ENCODE data around the gene OR4D5. TPM values are rescaled to one million over a fixed set of nuclear protein-coding genes. Genes with fewer than 3 reads are reported as not detected.

The OR4D5 gene
- not detected for total RNA-seq

- Mint-ChIP-seq H3K4me3 (no peak within 1 kb of the TSS), H3K27me3 (ENCODE audit: low read depth) (peaks cover 12% of the 10 kb centered on the region), H3K4me1 (ENCODE audit: low read depth) (no peaks in the 10 kb centered on the region), H3K27ac (no peak within 1 kb of the TSS), H3K36me3 (ENCODE audit: low read depth) (no peaks in the 10 kb centered on the region), H3K9me3 (no peaks in the 10 kb centered on the region)
- no peak for DNase-seq
- intact Hi-C loops (cut with micrococcal nuclease) = no loop called here
- CTCF ChIA-PET = no interaction called here
Observed at GRCh38 chr11:123939317-123939716, at the start of gene OR4D5. OR4D5 (plus strand) TSS chr11:123939617; CDS start chr11:123939617, 0 bp downstream.

- Mint-ChIP-seq H3K36me3 (ENCODE audit: low read depth) (no peaks in the 10 kb centered on the region), H3K27ac (no peak overlapping the region), H3K4me1 (ENCODE audit: low read depth) (no peaks in the 10 kb centered on the region), H3K9me3 (no peaks in the 10 kb centered on the region), H3K27me3 (ENCODE audit: low read depth) (peaks cover 9% of the 10 kb centered on the region), H3K4me3 (no peak overlapping the region)
- intact Hi-C loops (cut with micrococcal nuclease) = no loop called here
- CTCF ChIA-PET = no interaction called here
- DNase-seq = no peak
Observed at GRCh38 chr11:123892031-123892430, 47.4 kb upstream of the OR4D5 start.

GRCh38 chr11:123899792-123900191 is 39.6 kb upstream of the OR4D5 start:
- H3K4me1 Mint-ChIP-seq (ENCODE audit: low read depth) = no peaks in the 10 kb centered on the region
- intact Hi-C loops (cut with micrococcal nuclease) = no loop called here
- no peak overlapping the region for H3K27ac Mint-ChIP-seq
- H3K9me3 Mint-ChIP-seq = no peaks in the 10 kb centered on the region
- peaks cover 3% of the 10 kb centered on the region for H3K27me3 Mint-ChIP-seq (ENCODE audit: low read depth)
- DNase-seq = no peak
- CTCF ChIA-PET = no interaction called here
- H3K4me3 Mint-ChIP-seq = no peak overlapping the region
- no peaks in the 10 kb centered on the region for H3K36me3 Mint-ChIP-seq (ENCODE audit: low read depth)

GRCh38 chr11:123901867-123902266 is 37.5 kb upstream of the OR4D5 start, which contains the start of gene OR8D4:
OR8D4 (plus strand) TSS chr11:123902167; CDS start chr11:123906432, 4,265 bp downstream.
- no peaks in the 10 kb centered on the region for H3K9me3 Mint-ChIP-seq
- DNase-seq = no peak
- no peaks in the 10 kb centered on the region for H3K27me3 Mint-ChIP-seq (ENCODE audit: low read depth)
- CTCF ChIA-PET = no interaction called here
- H3K4me1 Mint-ChIP-seq (ENCODE audit: low read depth) = no peaks in the 10 kb centered on the region
- no peaks in the 10 kb centered on the region for H3K36me3 Mint-ChIP-seq (ENCODE audit: low read depth)
- intact Hi-C loops (cut with micrococcal nuclease) = no loop called here
- no peak within 1 kb of the TSS for H3K27ac Mint-ChIP-seq
- no peak within 1 kb of the TSS for H3K4me3 Mint-ChIP-seq

- Mint-ChIP-seq H3K36me3 (ENCODE audit: low read depth) (no peaks in the 10 kb centered on the region), H3K27me3 (ENCODE audit: low read depth) (no peaks in the 10 kb centered on the region), H3K4me1 (ENCODE audit: low read depth) (no peaks in the 10 kb centered on the region), H3K9me3 (no peaks in the 10 kb centered on the region), H3K27ac (no peak overlapping the region), H3K4me3 (no peak overlapping the region)
- CTCF ChIA-PET = no interaction called here
- intact Hi-C loops (cut with micrococcal nuclease) = no loop called here
- DNase-seq = no peak
Observed at GRCh38 chr11:123903932-123904331, 35.5 kb upstream of the OR4D5 start.

- Mint-ChIP-seq H3K4me3 (no peak overlapping the region), H3K27me3 (ENCODE audit: low read depth) (no peaks in the 10 kb centered on the region), H3K4me1 (ENCODE audit: low read depth) (no peaks in the 10 kb centered on the region), H3K27ac (no peak overlapping the region), H3K9me3 (no peaks in the 10 kb centered on the region), H3K36me3 (ENCODE audit: low read depth) (no peaks in the 10 kb centered on the region)
- CTCF ChIA-PET = no interaction called here
- intact Hi-C loops (cut with micrococcal nuclease) = no loop called here
- DNase-seq = no peak
Observed at GRCh38 chr11:123904932-123905331, 34.5 kb upstream of the OR4D5 start.

- Mint-ChIP-seq H3K27ac (no peak overlapping the region), H3K27me3 (ENCODE audit: low read depth) (no peaks in the 10 kb centered on the region), H3K36me3 (ENCODE audit: low read depth) (no peaks in the 10 kb centered on the region), H3K4me1 (ENCODE audit: low read depth) (no peaks in the 10 kb centered on the region), H3K9me3 (no peaks in the 10 kb centered on the region), H3K4me3 (no peak overlapping the region)
- intact Hi-C loops (cut with micrococcal nuclease) = no loop called here
- DNase-seq = no peak
- CTCF ChIA-PET = no interaction called here
Observed at GRCh38 chr11:123905826-123906225, 33.6 kb upstream of the OR4D5 start.

- no peaks in the 10 kb centered on the region for H3K9me3 Mint-ChIP-seq
- CTCF ChIA-PET = no interaction called here
- no peak overlapping the region for H3K4me3 Mint-ChIP-seq
- no peak overlapping the region for H3K27ac Mint-ChIP-seq
- intact Hi-C loops (cut with micrococcal nuclease) = no loop called here
- H3K36me3 Mint-ChIP-seq (ENCODE audit: low read depth) = no peaks in the 10 kb centered on the region
- H3K4me1 Mint-ChIP-seq (ENCODE audit: low read depth) = no peaks in the 10 kb centered on the region
- no peaks in the 10 kb centered on the region for H3K27me3 Mint-ChIP-seq (ENCODE audit: low read depth)
- DNase-seq = no peak
Observed at GRCh38 chr11:123920943-123921342, 18.5 kb upstream of the OR4D5 start.

- H3K27me3 Mint-ChIP-seq (ENCODE audit: low read depth) = peaks cover 1% of the 10 kb centered on the region
- no peaks in the 10 kb centered on the region for H3K9me3 Mint-ChIP-seq
- H3K4me3 Mint-ChIP-seq = no peak overlapping the region
- H3K4me1 Mint-ChIP-seq (ENCODE audit: low read depth) = no peaks in the 10 kb centered on the region
- H3K36me3 Mint-ChIP-seq (ENCODE audit: low read depth) = no peaks in the 10 kb centered on the region
- intact Hi-C loops (cut with micrococcal nuclease) = no loop called here
- CTCF ChIA-PET = no interaction called here
- no peak for DNase-seq
- no peak overlapping the region for H3K27ac Mint-ChIP-seq
Observed at GRCh38 chr11:123924027-123924426, 15.4 kb upstream of the OR4D5 start.

GRCh38 chr11:123942413-123942812 is 3.0 kb downstream of the OR4D5 start:
- H3K4me3 Mint-ChIP-seq = no peak overlapping the region
- H3K27me3 Mint-ChIP-seq (ENCODE audit: low read depth) = peaks cover 15% of the 10 kb centered on the region
- H3K36me3 Mint-ChIP-seq (ENCODE audit: low read depth) = no peaks in the 10 kb centered on the region
- CTCF ChIA-PET = no interaction called here
- H3K27ac Mint-ChIP-seq = no peak overlapping the region
- intact Hi-C loops (cut with micrococcal nuclease) = no loop called here
- no peaks in the 10 kb centered on the region for H3K9me3 Mint-ChIP-seq
- no peak for DNase-seq
- H3K4me1 Mint-ChIP-seq (ENCODE audit: low read depth) = no peaks in the 10 kb centered on the region

- Mint-ChIP-seq H3K4me3 (no peak within 1 kb of the TSS), H3K9me3 (no peaks in the 10 kb centered on the region), H3K36me3 (ENCODE audit: low read depth) (no peaks in the 10 kb centered on the region), H3K27me3 (ENCODE audit: low read depth) (peaks cover 15% of the 10 kb centered on the region), H3K27ac (no peak within 1 kb of the TSS), H3K4me1 (ENCODE audit: low read depth) (no peaks in the 10 kb centered on the region)
- intact Hi-C loops (cut with micrococcal nuclease) = no loop called here
- DNase-seq = no peak
- CTCF ChIA-PET = no interaction called here
Observed at GRCh38 chr11:123943738-123944137, 4.3 kb downstream of the OR4D5 start, which contains the start of gene OR6T1. OR6T1 (minus strand) TSS chr11:123943838; CDS start chr11:123943838, 0 bp downstream.

- Mint-ChIP-seq H3K4me3 (no peak overlapping the region), H3K27ac (no peak overlapping the region), H3K36me3 (ENCODE audit: low read depth) (no peaks in the 10 kb centered on the region), H3K27me3 (ENCODE audit: low read depth) (peaks cover 11% of the 10 kb centered on the region), H3K4me1 (ENCODE audit: low read depth) (no peaks in the 10 kb centered on the region), H3K9me3 (no peaks in the 10 kb centered on the region)
- DNase-seq = no peak
- intact Hi-C loops (cut with micrococcal nuclease) = no loop called here
- CTCF ChIA-PET = no interaction called here
Observed at GRCh38 chr11:123945132-123945531, 5.7 kb downstream of the OR4D5 start.

- Mint-ChIP-seq H3K4me3 (no peak overlapping the region), H3K36me3 (ENCODE audit: low read depth) (no peaks in the 10 kb centered on the region), H3K27me3 (ENCODE audit: low read depth) (peaks cover 7% of the 10 kb centered on the region), H3K9me3 (peaks cover 6% of the 10 kb centered on the region), H3K4me1 (ENCODE audit: low read depth) (no peaks in the 10 kb centered on the region), H3K27ac (no peak overlapping the region)
- no peak for DNase-seq
- intact Hi-C loops (cut with micrococcal nuclease) = no loop called here
- CTCF ChIA-PET = no interaction called here
Observed at GRCh38 chr11:123956752-123957151, 17.3 kb downstream of the OR4D5 start.

- no peak for DNase-seq
- Mint-ChIP-seq H3K36me3 (ENCODE audit: low read depth) (no peaks in the 10 kb centered on the region), H3K27ac (no peak overlapping the region), H3K27me3 (ENCODE audit: low read depth) (peaks cover 8% of the 10 kb centered on the region), H3K4me1 (ENCODE audit: low read depth) (no peaks in the 10 kb centered on the region), H3K9me3 (no peaks in the 10 kb centered on the region), H3K4me3 (no peak overlapping the region)
- intact Hi-C loops (cut with micrococcal nuclease) = no loop called here
- CTCF ChIA-PET = no interaction called here
Observed at GRCh38 chr11:123973816-123974215, 34.4 kb downstream of the OR4D5 start.
